Measurements from ENCODE around the gene WDR77.
A peak's percentile ranks its signal among the peaks of the same experiment; 100 is the strongest.

Gene WDR77

GRCh38 chr1:111468717-111469100 is 19.7 kb upstream of the WDR77 start:
- DNase-seq, result no peak

- no peak for DNase-seq
Observed at GRCh38 chr1:111467865-111468716, 19.0 kb upstream of the WDR77 start.

GRCh38 chr1:111466480-111466879 is 17.4 kb upstream of the WDR77 start:
- no peak for DNase-seq

GRCh38 chr1:111465754-111466153 is 16.7 kb upstream of the WDR77 start:
- no peak for DNase-seq

- no peak for DNase-seq
Observed at GRCh38 chr1:111463029-111463683, 14.1 kb upstream of the WDR77 start.

GRCh38 chr1:111462370-111463028 is 13.4 kb upstream of the WDR77 start:
- no peak for DNase-seq

- no peak for DNase-seq
Observed at GRCh38 chr1:111461765-111462164, 12.7 kb upstream of the WDR77 start.

GRCh38 chr1:111455642-111456031 is 6.6 kb upstream of the WDR77 start:
- DNase-seq, result no peak

GRCh38 chr1:111454859-111455641 is 6.0 kb upstream of the WDR77 start:
- DNase-seq, result no peak

GRCh38 chr1:111453706-111454105 is 4.7 kb upstream of the WDR77 start:
- DNase-seq, result no peak

GRCh38 chr1:111452581-111452980 is 3.5 kb upstream of the WDR77 start:
- no peak for DNase-seq

GRCh38 chr1:111450185-111450584 is 1.1 kb upstream of the WDR77 start:
- DNase-seq, result no peak

GRCh38 chr1:111449703-111450017 is 604 bp upstream of the WDR77 start:
- DNase-seq, result no peak

- no peak for DNase-seq
Observed at GRCh38 chr1:111448482-111448917, 556 bp downstream of the WDR77 start.

GRCh38 chr1:111446967-111447892 is 1.8 kb downstream of the WDR77 start:
- no peak for DNase-seq

- no peak for DNase-seq
Observed at GRCh38 chr1:111446546-111446945, 2.5 kb downstream of the WDR77 start.

- DNase-seq, result no peak
Observed at GRCh38 chr1:111444031-111444430, 5.0 kb downstream of the WDR77 start.

GRCh38 chr1:111442457-111442856 is 6.6 kb downstream of the WDR77 start:
- no peak for DNase-seq

- peak; percentile 61 for DNase-seq
Observed at GRCh38 chr1:111441573-111442192, 7.4 kb downstream of the WDR77 start.

GRCh38 chr1:111439461-111440351 is 9.3 kb downstream of the WDR77 start:
- no peak for DNase-seq

GRCh38 chr1:111436726-111437125 is 12.3 kb downstream of the WDR77 start:
- no peak for DNase-seq
